ENCODE results near the gene TMEM232.
"Not testable (repeated sequence)": the region's sequence is repeated elsewhere in the genome, so short reads cannot be mapped to it uniquely, and the experiment has no call there.

Gene TMEM232

GRCh38 chr5:110707260-110707844 is 19.1 kb downstream of the TMEM232 start:
- ChIA-PET POLR2A (no interaction called here), CTCF (no interaction called here)
- DNase-seq (ENCODE audit: extremely low spot score) = no peak
- TF ChIP-seq CTCF (IDR thresholded peaks at IDR 0.05; ENCODE audit: control extremely low read depth, extremely low read depth, low read depth, missing control alignments) = no peak

- no peak for DNase-seq (ENCODE audit: extremely low spot score)
- TF ChIP-seq CTCF (IDR thresholded peaks at IDR 0.05; ENCODE audit: control extremely low read depth, extremely low read depth, low read depth, missing control alignments) = no peak
- POLR2A ChIA-PET = no interaction called here
- CTCF ChIA-PET = no interaction called here
Measured at GRCh38 chr5:110705349-110705748, 21.1 kb downstream of the TMEM232 start.

- ChIA-PET POLR2A (no interaction called here), CTCF (interaction anchor here (1.6 kb wide), 2 partner anchors 16 to 21 kb away, joined by 4 to 7 read pairs; no protein-coding TSS in a partner anchor)
- no peak for TF ChIP-seq CTCF (IDR thresholded peaks at IDR 0.05; ENCODE audit: control extremely low read depth, extremely low read depth, low read depth, missing control alignments)
- no peak for DNase-seq (ENCODE audit: extremely low spot score)
Measured at GRCh38 chr5:110703481-110703880, 23.0 kb downstream of the TMEM232 start.

GRCh38 chr5:110702704-110703103 is 23.8 kb downstream of the TMEM232 start:
- DNase-seq (ENCODE audit: extremely low spot score) = no peak
- CTCF ChIA-PET = interaction anchor here (1.6 to 1.7 kb wide), 3 partner anchors 10 to 21 kb away, joined by 4 to 7 read pairs (median 5); no protein-coding TSS in a partner anchor
- TF ChIP-seq CTCF (IDR thresholded peaks at IDR 0.05; ENCODE audit: control extremely low read depth, extremely low read depth, low read depth, missing control alignments) = no peak
- POLR2A ChIA-PET = interaction anchor here (0.6 kb wide), 1 partner anchor 22 kb away, joined by 3 read pairs; no protein-coding TSS in a partner anchor

- POLR2A ChIA-PET = interaction anchor here (0.6 kb wide), 1 partner anchor 22 kb away, joined by 3 read pairs; no protein-coding TSS in a partner anchor
- CTCF ChIA-PET = interaction anchor here (1.6 to 1.7 kb wide), 3 partner anchors 10 to 20 kb away, joined by 4 to 7 read pairs (median 5); no protein-coding TSS in a partner anchor
- no peak for TF ChIP-seq CTCF (IDR thresholded peaks at IDR 0.05; ENCODE audit: control extremely low read depth, extremely low read depth, low read depth, missing control alignments)
- no peak for DNase-seq (ENCODE audit: extremely low spot score)
Measured at GRCh38 chr5:110702300-110702699, 24.2 kb downstream of the TMEM232 start.

GRCh38 chr5:110692669-110693068 is 33.8 kb downstream of the TMEM232 start:
- CTCF ChIA-PET; POLR2A ChIA-PET; DNase-seq (ENCODE audit: extremely low spot score): not testable (repeated sequence)

- POLR2A ChIA-PET; DNase-seq (ENCODE audit: extremely low spot score); CTCF ChIA-PET: not testable (repeated sequence)
Measured at GRCh38 chr5:110690587-110690986, 35.9 kb downstream of the TMEM232 start.

GRCh38 chr5:110687485-110687884 is 39.0 kb downstream of the TMEM232 start:
- DNase-seq (ENCODE audit: extremely low spot score) = no peak
- CTCF ChIA-PET = no interaction called here
- POLR2A ChIA-PET = no interaction called here
- no peak for TF ChIP-seq CTCF (IDR thresholded peaks at IDR 0.05; ENCODE audit: control extremely low read depth, extremely low read depth, low read depth, missing control alignments)
